BJ (cell line): Measurements from ENCODE around the gene POC1B. TPM values are rescaled to one million over a fixed set of nuclear protein-coding genes. Genes with fewer than 3 reads are reported as not detected.

Source experiments
- CTCF ChIA-PET: fragments of 350-600 bp; formaldehyde crosslinking; extraction: SDS; loops from one replicate; lab custom pipeline; 2021; ENCODE audit warnings: antibody characterized with exemption, inconsistent platforms; lab: Yijun Ruan, JAX
- POLR2A ChIA-PET: fragments of 300-600 bp; sonication (Branson Sonifier 250); formaldehyde crosslinking; extraction: SDS; loops from one replicate; lab custom pipeline; 2021; ENCODE audit warnings: antibody characterized with exemption; lab: Charles Lee
- DNase-seq: peaks from one replicate; pipeline ENCODE4 v3.0.0-alpha.2; 2011; ENCODE audit warnings: low read depth
- H3K27me3 ChIP-seq: 2 replicates; pipeline ENCODE4 v1.6.0; 2011; ENCODE audit warnings: low read length; ENCODE audit not compliant: control insufficient read depth, insufficient read depth
- H3K36me3 ChIP-seq: 2 replicates; pipeline ENCODE4 v1.5.1; 2011; ENCODE audit warnings: low read length; ENCODE audit not compliant: control insufficient read depth, insufficient read depth
- H3K4me3 ChIP-seq: 2 replicates; pipeline ENCODE4 v1.5.1; 2011; ENCODE audit warnings: low read depth, mild to moderate bottlenecking, control low read depth, low read length
- polyA plus RNA-seq: library from polyadenylated mRNA; depleted of rRNA; stranded (reverse); fragments of >200 nt; gene quantifications from 2 replicates; pipeline ENCODE4 v1.2.3, GENCODE V29; 2011; rRNA removed
- small RNA-seq: library from RNA; depleted of rRNA; stranded (forward); fragments of <200 nt; gene quantifications from one replicate; pipeline ENCODE3, GENCODE V24; 2012; ENCODE audit warnings: low replicate concordance, low read depth; ENCODE audit not compliant: insufficient read length
- TF ChIP-seq, protein P1 (sequence below): IDR thresholded peaks from 2 replicates; pipeline ENCODE4 v1.5.1; 2011; ENCODE audit warnings: low read depth, mild to moderate bottlenecking, control low read depth, inconsistent platforms, low read length, moderate library complexity; ENCODE audit not compliant: insufficient read depth

The POC1B gene
- polyA plus RNA-seq, 1 experiment, result 6.7 TPM

DNA sequence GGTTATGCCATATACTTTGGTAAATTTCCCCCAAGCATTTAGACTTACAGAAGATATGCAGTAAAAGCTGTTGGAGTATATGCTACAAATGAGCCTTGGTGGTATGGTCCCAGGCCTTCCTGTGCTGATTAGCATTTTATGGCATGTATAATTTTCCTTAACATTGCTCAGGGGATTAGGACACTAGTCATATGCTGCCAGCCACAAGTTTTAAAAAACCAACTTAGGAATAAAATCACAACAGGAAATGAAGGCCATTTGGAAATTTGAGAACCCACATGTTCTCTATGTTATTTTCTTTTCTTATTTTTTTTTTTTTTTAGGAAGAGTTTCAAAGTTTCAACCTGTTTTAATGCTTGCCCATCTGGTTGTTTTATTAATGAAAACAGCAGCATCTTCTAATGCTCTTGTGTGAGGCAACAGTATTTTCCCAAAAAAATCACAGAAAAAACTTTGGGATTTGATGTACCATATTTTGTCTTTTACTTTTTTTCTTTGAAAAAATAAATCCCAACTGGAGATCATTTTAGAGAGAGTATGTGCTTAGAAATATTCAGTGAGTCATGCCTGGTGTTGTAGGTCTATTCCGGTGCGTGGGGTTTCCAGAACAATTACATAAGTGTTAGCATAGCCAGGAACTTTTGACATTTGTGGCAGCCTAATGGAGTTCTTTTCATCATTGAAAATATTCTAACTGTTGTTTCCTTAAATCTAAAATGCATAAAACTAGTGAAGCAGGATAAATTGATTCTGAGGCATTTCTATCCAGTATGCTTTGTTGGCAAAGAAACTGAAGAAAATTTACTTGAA, 151.9 kb downstream of the POC1B start:
- Histone ChIP-seq H3K36me3 (no peaks in the 10 kb centered on the region), H3K27me3 (no peaks in the 10 kb centered on the region), H3K4me3 (no peak overlapping the region)
- ChIA-PET POLR2A (no interaction called here), CTCF (no interaction called here)
- peak; percentile 56 for DNase-seq
- TF ChIP-seq, protein P1, sequence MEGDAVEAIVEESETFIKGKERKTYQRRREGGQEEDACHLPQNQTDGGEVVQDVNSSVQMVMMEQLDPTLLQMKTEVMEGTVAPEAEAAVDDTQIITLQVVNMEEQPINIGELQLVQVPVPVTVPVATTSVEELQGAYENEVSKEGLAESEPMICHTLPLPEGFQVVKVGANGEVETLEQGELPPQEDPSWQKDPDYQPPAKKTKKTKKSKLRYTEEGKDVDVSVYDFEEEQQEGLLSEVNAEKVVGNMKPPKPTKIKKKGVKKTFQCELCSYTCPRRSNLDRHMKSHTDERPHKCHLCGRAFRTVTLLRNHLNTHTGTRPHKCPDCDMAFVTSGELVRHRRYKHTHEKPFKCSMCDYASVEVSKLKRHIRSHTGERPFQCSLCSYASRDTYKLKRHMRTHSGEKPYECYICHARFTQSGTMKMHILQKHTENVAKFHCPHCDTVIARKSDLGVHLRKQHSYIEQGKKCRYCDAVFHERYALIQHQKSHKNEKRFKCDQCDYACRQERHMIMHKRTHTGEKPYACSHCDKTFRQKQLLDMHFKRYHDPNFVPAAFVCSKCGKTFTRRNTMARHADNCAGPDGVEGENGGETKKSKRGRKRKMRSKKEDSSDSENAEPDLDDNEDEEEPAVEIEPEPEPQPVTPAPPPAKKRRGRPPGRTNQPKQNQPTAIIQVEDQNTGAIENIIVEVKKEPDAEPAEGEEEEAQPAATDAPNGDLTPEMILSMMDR, result no peak

GRCh38 chr12:89372584-89373370, 153.1 kb downstream of the POC1B start:
- POLR2A ChIA-PET, result interaction anchor here (0.6 to 0.7 kb wide), 2 partner anchors 117 to 193 kb away, joined by 3 to 14 read pairs; no protein-coding TSS in a partner anchor
- H3K36me3 ChIP-seq, result no peaks in the 10 kb centered on the region
- CTCF ChIA-PET, result interaction anchor here (0.7 kb wide), 1 partner anchor 89 kb away, joined by 3 read pairs; no protein-coding TSS in a partner anchor
- H3K4me3 ChIP-seq, result no peak overlapping the region
- TF ChIP-seq, protein P1, result no peak
- DNase-seq, result no peak
- no peaks in the 10 kb centered on the region for H3K27me3 ChIP-seq

GRCh38 chr12:89370850-89371249, 155.0 kb downstream of the POC1B start:
- DNase-seq, result peak; percentile 51
- TF ChIP-seq, protein P1, result no peak
- ChIA-PET CTCF (interaction anchor here (1.0 to 1.9 kb wide), 2 partner anchors 18 to 91 kb away, joined by 3 to 4 read pairs; partner anchors contain the start of gene DUSP6), POLR2A (no interaction called here)
- Histone ChIP-seq H3K4me3 (no peak overlapping the region), H3K27me3 (no peaks in the 10 kb centered on the region), H3K36me3 (no peaks in the 10 kb centered on the region)

- POLR2A ChIA-PET, result no interaction called here
- CTCF ChIA-PET, result interaction anchor here (1.9 kb wide), 1 partner anchor 18 kb away, joined by 4 read pairs; the partner anchor contains the start of gene DUSP6
These were observed 155.4 kb downstream of the POC1B start for GRCh38 chr12:89370421-89370831.

More at GRCh38 chr12:89370421-89370831, 155.4 kb downstream of the POC1B start:
- DNase-seq, result no peak
- no peaks in the 10 kb centered on the region for H3K27me3 ChIP-seq
- TF ChIP-seq, protein P1, result no peak
- no peak overlapping the region for H3K4me3 ChIP-seq
- H3K36me3 ChIP-seq, result no peaks in the 10 kb centered on the region

Small RNA genes lying within 50 kb of the gene (small RNA-seq; reads per million reads assigned to genes)
- gene AC025034.2 (not detected), gene POC1B-GALNT4 (not detected)

Other genes starting within 250 kb of the POC1B start
- gene DUSP6, start 173.5 kb downstream of the POC1B start, polyA plus RNA-seq, result 26.6 and 30.8 TPM in 2 replicates
- gene GALNT4, start 1.3 kb downstream of the POC1B start, polyA plus RNA-seq, result 2.1 and 4.2 TPM in 2 replicates
- 12.8 and 34.4 TPM in 2 replicates for gene ATP2B1, start 182.8 kb upstream of the POC1B start, polyA plus RNA-seq